Spleen (tissue), 7 donors: ENCODE measurements around the gene FMN2.

Experiments used
- POLR2A ChIP-seq, 3 donors: fragments of 450-650 bp; IDR thresholded peaks; one replicate each; pipeline ENCODE4 v1.5.1; 2017; ENCODE audit warnings: antibody characterized with exemption in 3 of 3, mild to moderate bottlenecking in 1 of 3
- POLR2AphosphoS5 ChIP-seq, 3 donors: sonication (generic); formaldehyde crosslinking; IDR thresholded peaks; one replicate each; pipeline ENCODE4 v1.5.1; 2017; ENCODE audit warnings: antibody characterized with exemption in 3 of 3
- TF ChIP-seq, protein P1 (sequence below), 11 experiments: fragments of 200-600 bp in 7 of 11; fragments of 450-650 bp in 4 of 11; sonication (generic) in 4 of 11; IDR thresholded peaks in 8 of 11; conservative IDR thresholded peaks in 3 of 11; 1 replicate in 7 of 11; 2 replicates in 4 of 11; pipeline versions ENCODE4 v1.4.0 to v1.8.0; 2016 to 2021; ENCODE audit warnings: antibody characterized with exemption in 11 of 11, inconsistent platforms in 4 of 11, mild to moderate bottlenecking in 1 of 11
- donor health status: DM: no; HTN: no; CAD: no; lungs with moderate emphysema.
- donor health status: DM: no; HTN: no; CAD: no.
- donor health status: DM: no; HTN: no; CAD: no.

- TF ChIP-seq, protein P1, sequence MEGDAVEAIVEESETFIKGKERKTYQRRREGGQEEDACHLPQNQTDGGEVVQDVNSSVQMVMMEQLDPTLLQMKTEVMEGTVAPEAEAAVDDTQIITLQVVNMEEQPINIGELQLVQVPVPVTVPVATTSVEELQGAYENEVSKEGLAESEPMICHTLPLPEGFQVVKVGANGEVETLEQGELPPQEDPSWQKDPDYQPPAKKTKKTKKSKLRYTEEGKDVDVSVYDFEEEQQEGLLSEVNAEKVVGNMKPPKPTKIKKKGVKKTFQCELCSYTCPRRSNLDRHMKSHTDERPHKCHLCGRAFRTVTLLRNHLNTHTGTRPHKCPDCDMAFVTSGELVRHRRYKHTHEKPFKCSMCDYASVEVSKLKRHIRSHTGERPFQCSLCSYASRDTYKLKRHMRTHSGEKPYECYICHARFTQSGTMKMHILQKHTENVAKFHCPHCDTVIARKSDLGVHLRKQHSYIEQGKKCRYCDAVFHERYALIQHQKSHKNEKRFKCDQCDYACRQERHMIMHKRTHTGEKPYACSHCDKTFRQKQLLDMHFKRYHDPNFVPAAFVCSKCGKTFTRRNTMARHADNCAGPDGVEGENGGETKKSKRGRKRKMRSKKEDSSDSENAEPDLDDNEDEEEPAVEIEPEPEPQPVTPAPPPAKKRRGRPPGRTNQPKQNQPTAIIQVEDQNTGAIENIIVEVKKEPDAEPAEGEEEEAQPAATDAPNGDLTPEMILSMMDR (IDR thresholded peaks at IDR 0.05 in 8 of 11, conservative IDR thresholded peaks at IDR 0.05 in 3 of 11) = no peak
- TF ChIP-seq POLR2AphosphoS5 (IDR thresholded peaks at IDR 0.05) (no peak), POLR2A (IDR thresholded peaks at IDR 0.05) (no peak)
These were observed 8.8 kb downstream of the FMN2 start for GRCh38 chr1:240100371-240100934.
